Heart left ventricle (tissue), 16 donors: Measurements from ENCODE around the gene CDX1. TPM values are rescaled to one million over a fixed set of nuclear protein-coding genes. Genes with fewer than 3 reads are reported as not detected.

Source experiments
- ATAC-seq, 4 donors: fragments of 200-7000 bp; cut with Tn5 transposase; one replicate each; pipeline ENCODE4 v1.9.1; 2020 to 2022; ENCODE audit warnings: moderate library complexity in 4 of 4, mild to moderate bottlenecking in 3 of 4, moderate number of reproducible peaks in 1 of 4
- DNase-seq, 5 donors: peaks; one replicate each; pipeline ENCODE4 v3.0.0-alpha.2; 2020
- H3K27ac ChIP-seq, 12 donors: fragments of 200-600 bp; sonication (generic) in 4 of 12; one replicate each; pipeline versions ENCODE4 v1.5.0 to v1.8.0; 2016 to 2022; ENCODE audit warnings: mild to moderate bottlenecking in 2 of 12
- H3K27me3 ChIP-seq, 9 donors: fragments of 200-600 bp; sonication (generic) in 2 of 9; one replicate each; pipeline versions ENCODE4 v1.5.1 to v1.8.0; 2016 to 2022; ENCODE audit warnings: mild to moderate bottlenecking in 3 of 9
- H3K36me3 ChIP-seq, 9 donors: fragments of 200-600 bp; sonication (generic) in 2 of 9; one replicate each; pipeline versions ENCODE4 v1.5.0 to v1.8.0; 2018 to 2022; ENCODE audit warnings: mild to moderate bottlenecking in 2 of 9
- H3K4me1 ChIP-seq, 12 donors: fragments of 200-600 bp; sonication (generic) in 4 of 12; one replicate each; pipeline versions ENCODE4 v1.5.0 to v1.8.0; 2016 to 2022; ENCODE audit warnings: mild to moderate bottlenecking in 3 of 12
- H3K4me3 ChIP-seq, 12 donors: fragments of 200-600 bp; sonication (generic) in 4 of 12; one replicate each; pipeline versions ENCODE4 v1.5.0 to v1.8.0; 2017 to 2022; ENCODE audit warnings: mild to moderate bottlenecking in 9 of 12, moderate library complexity in 4 of 12
- H3K9me3 ChIP-seq, 12 donors: fragments of 200-600 bp; sonication (generic) in 4 of 12; one replicate each; pipeline versions ENCODE4 v1.5.0 to v1.8.0; 2016 to 2022; ENCODE audit warnings: mild to moderate bottlenecking in 1 of 12
- POLR2A ChIP-seq, 2 donors: fragments of 450-650 bp; IDR thresholded peaks; one replicate each; pipeline ENCODE4 v1.6.1; 2017; ENCODE audit warnings: antibody characterized with exemption in 2 of 2, mild to moderate bottlenecking in 2 of 2, moderate library complexity in 2 of 2
- WGBS, 4 donors: extraction: QIAGEN DNeasy Blood & Tissue Kit in 2 of 4; methylation state at CpG; one replicate each; pipeline versions ENCODE4 v1.1.5 to v1.1.7; 2013 to 2018; 5-methylcytosine and 5-hydroxymethylcytosine counted together
- intact Hi-C, 10 donors: fragments of 100-400 bp; cut with DNase I; formaldehyde crosslinking; loops; one replicate each; pipeline versions ENCODE4 v1.11.1 to v1.14.2; 2022
- polyA plus RNA-seq, 2 donors: library from polyadenylated mRNA; stranded (reverse); fragments of 200-250 nt; gene quantifications; one replicate each; pipeline ENCODE4 v1.2.3, GENCODE V29; 2013
- total RNA-seq, 9 donors: library from RNA; depleted of rRNA in 2 of 9; stranded (reverse); fragments of >200 nt in 2 of 9; fragmentation: NEBNext Ultra II Directional in 3 of 9; extraction: Animal tissue kit (Norgen Biotek cat#: 25700) in 3 of 9; gene quantifications; one replicate each; pipeline versions ENCODE4 v1.1.0 to v1.2.4, GENCODE V29; 2016 to 2023
- TF ChIP-seq, protein P1 (sequence below), 12 donors: fragments of 200-600 bp; sonication (generic) in 4 of 12; IDR thresholded peaks; one replicate each; pipeline versions ENCODE4 v1.5.0 to v1.8.0; 2018 to 2022; ENCODE audit warnings: antibody characterized with exemption in 12 of 12, mild to moderate bottlenecking in 5 of 12
- donor health status: ischemic (EF 13 %, LVEDD 7.1; RV severe dilation, severe dysfunction).
- donor health status: healthy with polysubstance abuse.
- donor health status: DM: no; HTN: yes; CAD: no.
- donor health status: DM: no; HTN: no; CAD: no.
- donor health status: ischemic (EF 25% LVEDD 6.9; RV normal size, moderate dysfunction).
- donor health status: ischemic (EF 25% LVEDD 5.7; RV mildly dilated, moderate dysfunction).
- donor health status: healthy.
- donor health status: DM: yes; HTN: yes; CAD: no.
- donor health status: ischemic (EF 35%, LVEDD 5.7; RV mildly dilated, moderate dysfunction).
- donor health status: nonischemic (EF 11% LVEDD 7.7; RV severe dilation, severe dysfunction).
- donor health status: DM: yes; HTN: yes; CAD: no.
- donor health status: PGD.
- donor health status: ischemic (EF 29% LVEDD 5.4; RV normal size, mild dysfunction).
- donor health status: nonischemic (EF 23%, LVEDD 6.1; RV moderate dilation, normal function).

Gene CDX1
- total and polyA plus RNA-seq, 11 donors: 0.17 to 0.29 (median 0.29) TPM; not detected in 8

GRCh38 chr5:150214289-150214688 is 47.7 kb downstream of the CDX1 start:
- peak in 3 of 4 donors; percentile 16 to 52 (median 20) for ATAC-seq
- H3K36me3 ChIP-seq: no peaks in the 10 kb centered on the region
- H3K27ac ChIP-seq: peak overlapping the region in 10 of 12 donors; percentile 9 to 67 (median 32)
- no peak overlapping the region for H3K4me3 ChIP-seq
- no peaks in the 10 kb centered on the region for H3K27me3 ChIP-seq
- peaks cover 0 to 46% (median 20%) of the 10 kb centered on the region in 12 donors for H3K4me1 ChIP-seq
- TF ChIP-seq, protein P1, sequence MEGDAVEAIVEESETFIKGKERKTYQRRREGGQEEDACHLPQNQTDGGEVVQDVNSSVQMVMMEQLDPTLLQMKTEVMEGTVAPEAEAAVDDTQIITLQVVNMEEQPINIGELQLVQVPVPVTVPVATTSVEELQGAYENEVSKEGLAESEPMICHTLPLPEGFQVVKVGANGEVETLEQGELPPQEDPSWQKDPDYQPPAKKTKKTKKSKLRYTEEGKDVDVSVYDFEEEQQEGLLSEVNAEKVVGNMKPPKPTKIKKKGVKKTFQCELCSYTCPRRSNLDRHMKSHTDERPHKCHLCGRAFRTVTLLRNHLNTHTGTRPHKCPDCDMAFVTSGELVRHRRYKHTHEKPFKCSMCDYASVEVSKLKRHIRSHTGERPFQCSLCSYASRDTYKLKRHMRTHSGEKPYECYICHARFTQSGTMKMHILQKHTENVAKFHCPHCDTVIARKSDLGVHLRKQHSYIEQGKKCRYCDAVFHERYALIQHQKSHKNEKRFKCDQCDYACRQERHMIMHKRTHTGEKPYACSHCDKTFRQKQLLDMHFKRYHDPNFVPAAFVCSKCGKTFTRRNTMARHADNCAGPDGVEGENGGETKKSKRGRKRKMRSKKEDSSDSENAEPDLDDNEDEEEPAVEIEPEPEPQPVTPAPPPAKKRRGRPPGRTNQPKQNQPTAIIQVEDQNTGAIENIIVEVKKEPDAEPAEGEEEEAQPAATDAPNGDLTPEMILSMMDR (IDR thresholded peaks at IDR 0.05): peak in 5 of 12 donors; percentile 23 to 44 (median 28)
- TF ChIP-seq POLR2A (IDR thresholded peaks at IDR 0.05): no peak
- WGBS, 4 donors: 57 to 84% (median 60%) methylated on average over 5 to 7 of the region's 7 CpGs
- DNase-seq: peak in 4 of 5 donors; percentile 39 to 64 (median 58)
- intact Hi-C loops: loop anchor here in 6 of 10 donors (2.0 to 10.0 kb wide), 5 partner anchors 53 to 579 kb away; no protein-coding TSS in a partner anchor
- H3K9me3 ChIP-seq: no peaks in the 10 kb centered on the region

DNA sequence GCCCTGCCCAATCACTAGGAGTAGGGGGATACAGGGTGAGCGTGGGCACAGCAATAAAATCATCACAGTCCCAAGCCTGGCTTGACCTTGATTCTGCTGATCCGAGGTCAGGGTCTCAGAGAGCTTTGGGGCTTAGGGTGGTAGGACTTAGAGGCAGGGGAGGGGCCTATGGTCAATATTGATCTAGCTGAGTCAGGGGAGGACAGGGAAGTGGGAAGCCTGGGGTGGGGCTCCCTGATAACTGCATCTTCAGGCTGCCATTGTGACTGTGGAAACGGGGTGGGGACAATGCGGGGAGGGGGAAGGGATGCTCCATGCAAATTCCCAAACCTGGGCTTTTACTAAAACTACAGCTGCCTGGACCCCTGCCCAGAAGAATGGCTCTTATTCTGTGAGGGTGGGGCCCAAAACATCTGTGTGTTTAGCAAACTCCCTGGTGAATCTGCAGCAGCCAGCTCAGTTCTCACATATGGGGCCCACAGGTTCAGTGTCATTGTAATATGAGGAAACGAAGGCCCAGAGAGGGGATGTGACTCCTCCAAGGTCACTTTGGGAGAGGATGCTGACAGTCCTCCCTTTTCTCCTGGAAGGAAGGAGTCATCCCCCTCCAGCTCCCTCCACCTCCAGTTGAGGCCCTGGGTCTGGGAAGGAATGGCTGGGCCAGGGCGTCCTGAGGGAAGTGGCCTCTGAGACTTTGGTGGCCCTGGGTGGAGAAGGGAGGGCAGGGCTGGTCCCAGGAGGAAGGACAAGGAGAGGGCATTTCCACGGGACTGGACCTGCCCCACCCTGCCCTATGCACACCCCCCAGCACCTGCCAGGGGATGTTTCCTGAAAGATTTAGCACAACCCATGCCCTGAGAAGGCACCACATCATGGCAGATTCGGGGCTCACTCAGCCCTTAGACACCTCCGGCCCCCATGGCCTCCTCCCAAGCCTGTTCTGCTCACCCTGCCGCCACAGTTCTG is 49.7 kb downstream of the CDX1 start:
- Histone ChIP-seq H3K9me3 (no peaks in the 10 kb centered on the region), H3K27ac (no peak overlapping the region), H3K4me1 (peaks cover 0 to 46% (median 20%) of the 10 kb centered on the region in 12 donors), H3K4me3 (no peak overlapping the region), H3K27me3 (no peaks in the 10 kb centered on the region), H3K36me3 (no peaks in the 10 kb centered on the region)
- DNase-seq (no peak), ATAC-seq (no peak)
- intact Hi-C loops: loop anchor here (2.0 to 10.0 kb wide), 8 partner anchors 55 to 581 kb away; no protein-coding TSS in a partner anchor
- TF ChIP-seq, protein P1 (IDR thresholded peaks at IDR 0.05): no peak
- TF ChIP-seq POLR2A (IDR thresholded peaks at IDR 0.05): no peak
- 69 to 83% (median 76%) methylated on average over 10 of the region's 10 CpGs for WGBS, 4 donors

DNA sequence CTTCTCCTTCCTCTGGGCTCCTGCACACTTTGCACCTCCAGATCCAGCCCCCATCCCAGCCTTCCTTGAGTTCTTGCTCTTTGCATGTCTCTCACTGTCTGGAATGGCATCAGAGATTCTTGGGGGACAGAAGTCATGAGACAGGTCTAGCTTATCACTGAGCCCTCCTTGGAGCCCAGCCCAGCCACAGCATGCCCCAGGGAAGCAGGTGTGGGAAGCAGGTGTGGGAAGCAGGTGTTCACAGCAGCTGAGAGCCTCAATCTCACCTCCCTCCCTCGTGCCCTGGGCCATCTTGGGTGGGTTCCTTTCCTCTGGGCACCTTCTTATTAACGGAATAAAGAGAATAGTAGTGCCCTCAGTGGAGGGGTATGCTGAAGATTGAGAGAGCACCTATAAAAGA is 50.5 kb downstream of the CDX1 start:
- Histone ChIP-seq H3K27me3 (no peaks in the 10 kb centered on the region), H3K4me3 (no peak overlapping the region), H3K36me3 (no peaks in the 10 kb centered on the region), H3K4me1 (peaks cover 0 to 38% (median 17%) of the 10 kb centered on the region in 12 donors), H3K9me3 (no peaks in the 10 kb centered on the region), H3K27ac (no peak overlapping the region)
- no peak for ATAC-seq
- DNase-seq: no peak
- intact Hi-C loops: loop anchor here (2.0 to 10.0 kb wide), 8 partner anchors 56 to 582 kb away; no protein-coding TSS in a partner anchor
- no peak for TF ChIP-seq POLR2A (IDR thresholded peaks at IDR 0.05)
- TF ChIP-seq, protein P1 (IDR thresholded peaks at IDR 0.05): no peak
- WGBS, 4 donors: 74 to 93% (median 92%) methylated on average over 2 of the region's 2 CpGs
